Measurements from ENCODE around the gene ACAD9. TPM values are rescaled to one million over a fixed set of nuclear protein-coding genes. Genes with fewer than 3 reads are reported as not detected.

ACAD9 gene
- total and polyA plus RNA-seq, 10 of the 15 experiments (the other 5 are each of a cell fraction or from before 2014, with no cell fraction given), result 12.7 to 63.1 (median 43.7) TPM

GRCh38 chr3:128902426-128902825, 23.0 kb downstream of the ACAD9 start:
- no peak for FAIRE-seq
- BruUV-seq (replicated peaks), result no TSS peak
- H3K4me1 ChIP-seq (ENCODE audit: control insufficient read depth, insufficient read depth, low read length), result no peaks in the 10 kb centered on the region
- no peak overlapping the region for H3K9ac ChIP-seq (ENCODE audit: control insufficient read depth, insufficient read depth, low read length)
- intact Hi-C loops (cut with micrococcal nuclease; ENCODE audit: unreplicated experiment) (no loop called here), in situ Hi-C loops (cut with MboI) (no loop called here)
- no peaks in the 10 kb centered on the region for H3K27me3 ChIP-seq (replicated peaks in 1 of 2; ENCODE audit: control insufficient read depth in 2 of 2, insufficient read depth in 2 of 2, low read length in 1 of 2)
- WGBS (ENCODE audit: insufficient coverage, insufficient replicate concordance, low lambda C conversion rate, missing lambda C conversion rate), result 80% methylated on average over 9 of the region's 9 CpGs
- H3K4me3 ChIP-seq, result no peak overlapping the region
- ATAC-seq, result no peak
- no peak for DNase-seq (ENCODE audit: low read depth, low spot score)
- no peak overlapping the region for H3K4me2 ChIP-seq (ENCODE audit: control insufficient read depth, insufficient read depth)
- CTCF ChIA-PET, result no interaction called here
- POLR2A ChIA-PET, result no interaction called here
- H3K27ac ChIP-seq (ENCODE audit: control insufficient read depth, insufficient read depth), result no peak overlapping the region
- H3K9me3 ChIP-seq (replicated peaks; ENCODE audit: control insufficient read depth, insufficient read depth, low read length), result no peaks in the 10 kb centered on the region
- no peak overlapping the region for H2AFZ ChIP-seq (ENCODE audit: control insufficient read depth, low read depth, low read length)
- SMC1A ChIA-PET (ENCODE audit: uncharacterized antibody, unreplicated experiment), result no interaction called here
- no peaks in the 10 kb centered on the region for H3K79me2 ChIP-seq (ENCODE audit: control insufficient read depth, insufficient read depth, low read length)
- H3K36me3 ChIP-seq (ENCODE audit: control insufficient read depth in 2 of 2, insufficient read depth in 2 of 2, low read length in 1 of 2), result peaks cover 28 to 40% of the 10 kb centered on the region in 2 experiments
- RAD21 ChIA-PET (ENCODE audit: unreplicated experiment), result no interaction called here
- no peaks in the 10 kb centered on the region for H4K20me1 ChIP-seq (ENCODE audit: control insufficient read depth, insufficient read depth)
- TF ChIP-seq TAF1 (IDR thresholded peaks at IDR 0.05; ENCODE audit: borderline replicate concordance, low read depth, low read length), result no peak
- TF ChIP-seq BACH1 (IDR thresholded peaks at IDR 0.05; ENCODE audit: borderline replicate concordance), result no peak
- TF ChIP-seq YY1 (IDR thresholded peaks at IDR 0.05; ENCODE audit: low read depth, low read length), result no peak
- TF ChIP-seq IKZF1 (conservative IDR thresholded peaks at IDR 0.05), result no peak

- no peak for FAIRE-seq
- ATAC-seq, result no peak
- ChIA-PET CTCF (no interaction called here), SMC1A (ENCODE audit: uncharacterized antibody, unreplicated experiment) (no interaction called here), POLR2A (interaction anchor here (0.6 kb wide), 1 partner anchor 124 kb away, joined by 4 read pairs; no protein-coding TSS in a partner anchor), RAD21 (ENCODE audit: unreplicated experiment) (no interaction called here)
- BruUV-seq (replicated peaks), result no TSS peak
- no peak overlapping the region for H3K4me3 ChIP-seq
- no peak overlapping the region for H3K4me2 ChIP-seq (ENCODE audit: control insufficient read depth, insufficient read depth)
- in situ Hi-C loops (cut with MboI) (no loop called here), intact Hi-C loops (cut with micrococcal nuclease; ENCODE audit: unreplicated experiment) (no loop called here)
- DNase-seq (ENCODE audit: low read depth, low spot score), result no peak
- no peaks in the 10 kb centered on the region for H3K9me3 ChIP-seq (replicated peaks; ENCODE audit: control insufficient read depth, insufficient read depth, low read length)
- no peaks in the 10 kb centered on the region for H3K27me3 ChIP-seq (replicated peaks in 1 of 2; ENCODE audit: control insufficient read depth in 2 of 2, insufficient read depth in 2 of 2, low read length in 1 of 2)
- H2AFZ ChIP-seq (ENCODE audit: control insufficient read depth, low read depth, low read length), result no peak overlapping the region
- H3K27ac ChIP-seq (ENCODE audit: control insufficient read depth, insufficient read depth), result no peak overlapping the region
- TF ChIP-seq MAX (IDR thresholded peaks at IDR 0.05; ENCODE audit: low read depth, low read length), result no peak
- no peak for TF ChIP-seq ZNF24 (IDR thresholded peaks at IDR 0.05)
- no peak for TF ChIP-seq BCL3 (IDR thresholded peaks at IDR 0.05; ENCODE audit: borderline replicate concordance, insufficient read depth, low read depth, low read length, poor library complexity, severe bottlenecking)
- no peak for TF ChIP-seq CBX5 (IDR thresholded peaks at IDR 0.05; ENCODE audit: low read depth)
- TF ChIP-seq, protein P1, sequence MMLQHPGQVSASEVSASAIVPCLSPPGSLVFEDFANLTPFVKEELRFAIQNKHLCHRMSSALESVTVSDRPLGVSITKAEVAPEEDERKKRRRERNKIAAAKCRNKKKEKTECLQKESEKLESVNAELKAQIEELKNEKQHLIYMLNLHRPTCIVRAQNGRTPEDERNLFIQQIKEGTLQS (IDR thresholded peaks at IDR 0.05; ENCODE audit: borderline replicate concordance, extremely low read depth, low read depth, low read length), result no peak
- TF ChIP-seq, protein P2, sequence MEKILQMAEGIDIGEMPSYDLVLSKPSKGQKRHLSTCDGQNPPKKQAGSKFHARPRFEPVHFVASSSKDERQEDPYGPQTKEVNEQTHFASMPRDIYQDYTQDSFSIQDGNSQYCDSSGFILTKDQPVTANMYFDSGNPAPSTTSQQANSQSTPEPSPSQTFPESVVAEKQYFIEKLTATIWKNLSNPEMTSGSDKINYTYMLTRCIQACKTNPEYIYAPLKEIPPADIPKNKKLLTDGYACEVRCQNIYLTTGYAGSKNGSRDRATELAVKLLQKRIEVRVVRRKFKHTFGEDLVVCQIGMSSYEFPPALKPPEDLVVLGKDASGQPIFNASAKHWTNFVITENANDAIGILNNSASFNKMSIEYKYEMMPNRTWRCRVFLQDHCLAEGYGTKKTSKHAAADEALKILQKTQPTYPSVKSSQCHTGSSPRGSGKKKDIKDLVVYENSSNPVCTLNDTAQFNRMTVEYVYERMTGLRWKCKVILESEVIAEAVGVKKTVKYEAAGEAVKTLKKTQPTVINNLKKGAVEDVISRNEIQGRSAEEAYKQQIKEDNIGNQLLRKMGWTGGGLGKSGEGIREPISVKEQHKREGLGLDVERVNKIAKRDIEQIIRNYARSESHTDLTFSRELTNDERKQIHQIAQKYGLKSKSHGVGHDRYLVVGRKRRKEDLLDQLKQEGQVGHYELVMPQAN (conservative IDR thresholded peaks at IDR 0.05), result no peak
- TF ChIP-seq CHD4 (IDR thresholded peaks at IDR 0.05), result no peak
- no peak for TF ChIP-seq EGR1 (IDR thresholded peaks at IDR 0.05; ENCODE audit: borderline replicate concordance in 1 of 2, low read depth in 2 of 2, low read length in 2 of 2)
- TF ChIP-seq SREBF2 (IDR thresholded peaks at IDR 0.05; ENCODE audit: low read length), result no peak
- H3K9ac ChIP-seq (ENCODE audit: control insufficient read depth, insufficient read depth, low read length), result no peak overlapping the region
- no peaks in the 10 kb centered on the region for H3K4me1 ChIP-seq (ENCODE audit: control insufficient read depth, insufficient read depth, low read length)
- H4K20me1 ChIP-seq (ENCODE audit: control insufficient read depth, insufficient read depth), result no peaks in the 10 kb centered on the region
- peaks cover 32 to 34% of the 10 kb centered on the region in 2 experiments for H3K36me3 ChIP-seq (ENCODE audit: control insufficient read depth in 2 of 2, insufficient read depth in 2 of 2, low read length in 1 of 2)
- no peaks in the 10 kb centered on the region for H3K79me2 ChIP-seq (ENCODE audit: control insufficient read depth, insufficient read depth, low read length)
- 92% methylated on average over 12 of the region's 12 CpGs for WGBS (ENCODE audit: insufficient coverage, insufficient replicate concordance, low lambda C conversion rate, missing lambda C conversion rate)
Observed at GRCh38 chr3:128903501-128903900, 24.1 kb downstream of the ACAD9 start.

Measured in GM12878 (cell line).